Hepatocyte (in vitro differentiated cells): ENCODE data around the gene AK3.

Experiments
- CTCF ChIP-seq: fragments of 200-600 bp; sonication (generic); IDR thresholded peaks from 2 replicates; pipeline ENCODE4 v1.5.1; 2016; ENCODE audit warnings: antibody characterized with exemption, mild to moderate bottlenecking; ENCODE audit not compliant: poor library complexity
- EZH2 ChIP-seq: fragments of 200-600 bp; sonication (generic); IDR thresholded peaks from 2 replicates; pipeline ENCODE4 v1.6.1; 2016; ENCODE audit warnings: antibody characterized with exemption, mild to moderate bottlenecking, borderline replicate concordance

- TF ChIP-seq EZH2: no peak
- TF ChIP-seq CTCF: no peak
Observed at GRCh38 chr9:4740388-4740637, 689 bp downstream of the AK3 start.
